ENCODE measurements around the gene CEP164.
A peak's percentile ranks its signal among the peaks of the same experiment; 100 is the strongest.
"Not testable (repeated sequence)": the region's sequence is repeated elsewhere in the genome, so short reads cannot be mapped to it uniquely, and the experiment has no call there.

Gene CEP164

DNA sequence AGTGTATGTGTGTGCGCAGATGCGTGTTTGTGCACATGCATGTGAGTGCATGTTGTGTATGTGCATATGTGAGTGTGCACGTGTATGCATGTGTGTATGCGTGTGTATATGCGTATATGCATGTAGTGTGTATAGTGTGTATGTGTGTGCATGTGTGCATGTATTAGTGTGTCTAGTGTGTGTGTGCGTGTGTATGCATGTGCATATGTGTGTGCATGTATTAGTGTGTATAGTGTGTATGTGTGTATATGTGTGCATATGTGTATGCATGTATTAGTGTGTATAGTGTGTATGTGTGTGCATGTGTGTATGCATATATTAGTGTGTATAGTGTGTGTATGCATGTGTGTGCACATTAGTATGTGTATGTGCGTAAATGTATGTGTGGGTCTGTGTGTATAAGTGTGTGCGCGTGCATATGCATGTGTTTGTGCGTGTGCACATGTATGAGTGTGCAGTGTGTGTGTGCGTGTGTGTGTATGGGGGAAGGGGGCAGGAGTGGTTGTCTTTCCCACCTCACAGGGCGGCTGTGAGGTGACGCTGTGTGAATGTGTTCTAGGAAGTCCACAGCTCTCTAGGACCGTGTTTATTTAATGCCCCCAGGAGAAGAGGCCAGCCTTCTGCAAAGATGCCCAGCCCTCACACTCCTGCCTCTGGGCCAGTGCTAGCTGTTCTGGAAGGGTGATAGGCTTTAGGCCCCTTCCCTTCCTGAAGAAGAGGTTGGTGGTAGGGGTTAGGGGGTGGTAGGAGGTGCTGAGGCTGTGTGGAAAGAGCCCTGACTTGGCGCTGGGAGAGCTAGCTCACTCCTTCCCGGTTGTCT, 114.6 kb downstream of the CEP164 start:
- DNase-seq (ENCODE audit: low spot score): no peak

DNA sequence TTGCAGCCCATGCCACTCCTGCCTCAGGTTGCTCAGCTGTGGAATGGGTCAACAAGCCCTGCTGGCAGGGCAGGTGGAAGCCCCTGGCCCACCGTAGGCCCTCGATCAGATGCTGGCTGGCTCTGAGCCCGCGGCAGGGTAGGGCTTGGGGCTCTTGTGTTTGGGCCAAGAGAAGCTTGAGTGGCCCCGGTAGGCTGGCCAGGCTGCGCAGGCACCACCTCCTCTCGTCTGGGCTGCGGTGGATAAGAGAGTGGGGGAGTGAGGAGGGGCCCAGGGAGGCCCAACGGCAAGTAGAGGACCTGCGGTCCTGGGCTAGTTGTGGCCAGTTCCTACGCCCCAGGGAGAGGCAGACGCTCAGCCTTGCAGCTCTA, 115.2 kb downstream of the CEP164 start:
- DNase-seq (ENCODE audit: low spot score): no peak

DNA sequence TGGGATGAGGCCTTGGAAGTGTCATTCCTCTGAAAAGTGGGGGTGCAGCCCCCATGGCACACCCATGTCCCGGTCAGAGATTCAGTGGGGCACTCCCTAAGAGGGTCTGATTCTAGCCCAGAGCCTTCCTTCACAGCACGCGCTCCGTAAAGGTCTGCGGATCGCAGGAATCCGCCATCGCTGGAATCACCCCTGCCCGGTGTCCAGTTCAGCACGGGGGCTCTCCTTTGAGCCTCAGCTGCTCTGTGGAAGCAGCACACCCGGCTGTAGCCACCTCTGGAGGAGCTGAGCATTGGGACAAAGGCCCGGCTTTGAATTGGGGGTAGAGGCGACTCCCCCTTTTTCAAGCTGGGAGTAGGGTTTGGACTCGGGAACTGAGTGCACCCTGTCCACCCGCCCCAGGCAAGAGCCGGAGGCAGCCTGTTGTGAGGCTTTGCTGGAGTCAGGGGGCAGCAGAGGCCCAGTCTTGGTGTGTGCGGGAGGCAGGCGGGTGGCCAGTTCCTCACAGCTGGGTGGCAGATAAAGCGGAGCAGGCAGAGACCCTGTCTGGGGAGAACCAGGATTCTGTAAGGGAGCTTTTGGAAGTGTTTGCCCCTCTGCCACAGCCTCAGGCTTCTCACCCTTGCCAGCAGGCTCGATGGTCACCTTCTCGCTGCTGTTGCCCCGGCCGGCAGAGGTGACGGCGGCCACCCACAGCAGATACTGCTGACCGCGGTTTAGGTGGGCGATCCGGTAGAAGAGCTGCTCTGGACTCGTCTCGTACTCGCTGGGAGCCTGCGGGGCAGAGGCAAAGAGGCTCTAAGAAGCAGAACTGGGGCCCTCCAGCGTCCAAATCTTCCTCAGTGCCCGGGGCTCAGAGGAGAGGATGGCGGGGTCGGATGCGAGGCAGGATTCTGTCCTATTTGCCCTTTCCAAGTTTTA, 115.9 kb downstream of the CEP164 start:
- peak; percentile 64 for DNase-seq (ENCODE audit: low spot score)

DNA sequence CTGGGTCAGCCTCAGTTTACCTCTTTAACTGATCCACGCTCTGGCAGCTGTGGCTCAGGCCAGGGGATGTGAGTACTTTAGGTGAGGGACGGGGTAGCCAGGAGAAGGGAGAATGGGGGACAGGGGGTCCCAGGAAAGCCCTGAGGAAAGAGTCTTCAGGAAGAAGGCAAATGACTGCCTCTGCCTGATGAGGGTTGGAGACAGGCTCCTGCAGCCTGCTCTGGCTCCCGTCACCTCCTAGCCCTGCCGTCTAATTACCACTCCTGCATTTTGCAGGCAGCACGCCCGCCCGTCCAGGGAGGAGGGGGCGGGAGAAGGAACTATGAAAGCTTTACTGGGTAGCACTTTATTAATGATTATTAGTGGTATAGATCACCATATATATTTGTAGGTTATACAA, 116.6 kb downstream of the CEP164 start:
- no peak for DNase-seq (ENCODE audit: low spot score)

DNA sequence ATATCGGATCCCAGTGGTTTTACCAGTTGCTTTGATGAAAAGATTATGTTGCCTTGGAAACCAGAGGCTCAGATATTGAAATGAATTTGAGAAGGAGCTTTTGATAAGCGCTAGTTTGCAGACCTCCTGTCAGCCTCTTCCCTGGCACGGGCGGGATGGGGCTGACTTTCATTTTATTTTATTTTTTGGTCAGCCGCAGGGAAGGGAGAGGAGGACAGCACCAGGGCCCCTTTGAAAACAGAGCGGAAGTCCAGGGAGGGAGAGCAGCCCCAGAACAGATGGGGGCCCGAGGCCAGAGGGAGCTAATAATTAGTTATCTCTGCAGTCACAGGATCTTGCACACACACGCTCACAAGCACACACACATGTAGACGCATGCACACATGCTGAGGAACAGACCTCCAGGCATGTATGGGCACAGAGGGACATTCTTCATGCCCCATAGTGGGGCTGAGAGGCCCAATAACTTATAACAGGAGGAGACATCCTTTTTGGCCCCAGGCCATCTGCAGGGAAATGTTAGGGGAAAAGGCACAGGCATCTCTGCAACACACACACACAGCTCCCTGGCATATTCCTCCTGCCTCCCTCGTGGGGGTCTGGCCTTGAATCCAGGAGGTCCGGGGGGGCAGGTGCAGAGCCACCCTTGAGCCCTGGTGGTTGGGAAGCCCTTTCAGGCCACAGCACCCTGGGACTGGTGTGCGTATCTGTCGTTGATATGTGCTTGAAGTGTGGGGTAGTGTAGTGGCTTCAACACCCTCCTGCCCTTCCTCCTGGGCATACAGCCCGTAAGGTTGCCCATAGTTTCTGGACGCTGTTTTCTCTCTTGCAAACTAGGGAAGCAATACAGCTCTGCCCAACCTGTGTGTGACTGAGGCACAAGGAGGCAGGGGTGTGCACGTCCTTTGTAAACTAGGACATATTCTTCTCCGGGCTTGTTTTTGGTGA, 117.3 kb downstream of the CEP164 start:
- DNase-seq (ENCODE audit: low spot score): no peak

GRCh38 chr11:117449111-117449693, 121.5 kb downstream of the CEP164 start:
- DNase-seq (ENCODE audit: low spot score): no peak

- no peak for DNase-seq (ENCODE audit: low spot score)
Observed at GRCh38 chr11:117453886-117454563, 126.4 kb downstream of the CEP164 start.

- no peak for DNase-seq (ENCODE audit: low spot score)
Observed at GRCh38 chr11:117454564-117454917, 126.9 kb downstream of the CEP164 start.

- DNase-seq (ENCODE audit: low spot score): no peak
Observed at GRCh38 chr11:117456027-117456720, 128.5 kb downstream of the CEP164 start.

GRCh38 chr11:117456721-117457029, 129.0 kb downstream of the CEP164 start:
- not testable (repeated sequence) for DNase-seq (ENCODE audit: low spot score)

DNA sequence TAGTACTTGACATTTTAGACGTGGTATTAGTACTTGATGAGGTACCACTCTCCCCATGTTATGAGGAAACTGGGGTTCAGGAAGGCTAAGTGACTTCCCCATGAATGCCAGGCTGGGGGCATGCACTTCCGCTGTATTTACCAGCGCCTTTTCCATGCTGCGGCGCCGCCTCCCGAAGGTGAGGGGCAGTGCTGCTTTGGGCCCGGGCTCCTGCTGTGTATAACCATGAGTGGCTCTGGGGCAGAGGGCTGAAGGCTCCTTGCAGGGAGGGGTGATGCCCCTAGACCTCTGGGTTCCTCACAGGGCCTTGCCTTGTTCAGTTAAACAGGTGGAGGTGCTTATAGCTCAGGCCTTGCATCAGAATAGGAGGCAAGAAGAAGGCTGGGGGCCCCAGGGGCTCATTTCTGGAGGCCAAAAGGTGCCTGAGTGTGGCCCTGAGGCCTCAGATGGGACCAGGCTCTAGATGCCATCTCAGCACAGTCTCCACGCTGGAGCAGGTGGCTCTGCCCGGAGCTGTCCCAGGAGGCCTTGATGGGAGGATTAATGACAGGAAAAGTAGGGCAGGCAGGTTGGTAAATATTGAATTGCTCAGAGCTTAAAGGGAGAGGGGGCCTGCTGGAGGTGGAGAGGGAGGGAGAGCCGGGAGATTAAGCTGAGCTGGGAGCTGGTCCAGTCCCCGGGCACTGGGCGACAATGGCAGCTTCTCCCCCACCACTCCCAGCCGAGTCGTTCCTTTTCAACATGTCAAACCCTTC, 129.6 kb downstream of the CEP164 start:
- DNase-seq (ENCODE audit: low spot score): no peak

- no peak for DNase-seq (ENCODE audit: low spot score)
Observed at GRCh38 chr11:117457835-117458234, 130.2 kb downstream of the CEP164 start.

GRCh38 chr11:117458275-117459122, 130.8 kb downstream of the CEP164 start:
- no peak for DNase-seq (ENCODE audit: low spot score)

DNA sequence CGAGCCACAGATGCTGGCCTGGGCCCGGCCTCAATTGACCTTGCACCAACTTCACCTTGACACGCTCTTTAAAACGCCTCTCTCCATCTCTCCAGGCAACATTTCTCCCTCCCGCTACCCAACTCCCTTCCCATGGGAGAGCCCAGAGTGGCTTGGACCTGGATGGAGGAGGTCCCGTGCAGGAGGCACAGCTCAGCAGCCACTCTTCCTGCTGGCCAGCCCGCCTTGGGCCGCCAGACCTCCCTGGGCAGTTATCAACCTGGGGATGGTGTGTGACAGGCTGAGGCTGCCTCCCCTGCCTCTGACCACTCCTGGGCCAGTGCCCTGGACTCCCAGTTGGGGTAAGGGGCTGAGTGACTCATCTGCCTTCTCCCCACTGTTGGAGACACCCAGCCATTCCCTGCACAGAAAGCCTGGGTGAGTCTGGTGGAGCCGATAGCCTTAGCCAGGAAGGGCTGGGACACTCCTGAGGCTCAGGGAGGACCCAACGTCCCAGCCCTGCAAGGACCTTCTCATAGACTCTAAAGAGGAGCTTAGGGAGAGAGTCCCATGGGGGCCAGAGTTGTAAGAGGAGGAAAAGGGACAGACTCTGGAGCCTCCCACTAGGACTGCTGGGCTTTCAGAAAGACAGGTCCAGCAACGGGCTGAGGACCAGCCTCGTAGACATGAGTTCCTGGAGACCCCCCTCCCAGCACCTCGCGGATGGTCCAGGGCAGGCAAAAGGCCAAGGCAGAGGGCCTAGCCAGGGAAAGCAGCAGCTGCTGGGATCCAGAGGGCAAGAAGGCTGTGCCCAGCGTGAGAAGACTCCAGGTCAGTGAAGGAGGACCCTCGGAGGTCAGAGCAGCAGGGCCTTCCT, 131.7 kb downstream of the CEP164 start:
- DNase-seq (ENCODE audit: low spot score): no peak

GRCh38 chr11:117459979-117460300, 132.3 kb downstream of the CEP164 start:
- no peak for DNase-seq (ENCODE audit: low spot score)

DNA sequence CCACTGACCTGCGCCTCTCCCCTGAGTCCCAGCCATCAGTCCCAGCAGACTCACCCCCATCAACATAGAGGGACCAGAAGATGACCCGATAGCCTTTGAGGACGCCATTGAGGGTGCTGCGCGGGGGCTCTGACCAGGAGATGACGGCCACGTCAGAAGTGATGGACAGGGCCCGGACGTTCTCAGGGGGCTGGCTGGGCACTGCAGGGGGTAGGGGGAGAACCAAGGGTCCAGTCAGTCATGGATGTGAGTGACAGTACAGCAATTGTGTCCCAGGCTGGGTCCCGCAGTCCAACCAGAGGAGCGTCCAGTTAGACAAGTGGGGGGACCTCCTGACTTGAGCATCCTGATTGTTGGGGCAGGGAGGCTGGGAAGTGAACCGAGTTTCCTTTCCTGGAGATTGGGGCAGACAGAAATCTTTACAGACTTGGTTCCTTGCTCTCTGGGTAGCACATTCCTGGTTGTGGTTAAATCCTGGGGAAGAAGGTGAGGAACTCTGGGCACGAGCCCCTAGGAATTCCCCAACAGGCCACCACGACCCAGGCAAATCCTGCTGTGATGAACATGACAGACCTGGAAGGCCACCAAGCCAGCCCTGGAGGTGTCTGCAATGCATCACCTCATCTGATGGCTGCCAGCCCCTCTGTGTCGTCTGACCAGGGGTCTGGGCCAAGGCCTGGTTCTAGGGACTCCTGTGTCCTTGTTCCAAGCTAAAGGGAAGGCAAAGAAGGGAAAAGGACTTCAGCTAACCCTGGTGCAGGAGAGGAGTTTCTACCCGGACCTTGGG, 133.9 kb downstream of the CEP164 start:
- no peak for DNase-seq (ENCODE audit: low spot score)

DNA sequence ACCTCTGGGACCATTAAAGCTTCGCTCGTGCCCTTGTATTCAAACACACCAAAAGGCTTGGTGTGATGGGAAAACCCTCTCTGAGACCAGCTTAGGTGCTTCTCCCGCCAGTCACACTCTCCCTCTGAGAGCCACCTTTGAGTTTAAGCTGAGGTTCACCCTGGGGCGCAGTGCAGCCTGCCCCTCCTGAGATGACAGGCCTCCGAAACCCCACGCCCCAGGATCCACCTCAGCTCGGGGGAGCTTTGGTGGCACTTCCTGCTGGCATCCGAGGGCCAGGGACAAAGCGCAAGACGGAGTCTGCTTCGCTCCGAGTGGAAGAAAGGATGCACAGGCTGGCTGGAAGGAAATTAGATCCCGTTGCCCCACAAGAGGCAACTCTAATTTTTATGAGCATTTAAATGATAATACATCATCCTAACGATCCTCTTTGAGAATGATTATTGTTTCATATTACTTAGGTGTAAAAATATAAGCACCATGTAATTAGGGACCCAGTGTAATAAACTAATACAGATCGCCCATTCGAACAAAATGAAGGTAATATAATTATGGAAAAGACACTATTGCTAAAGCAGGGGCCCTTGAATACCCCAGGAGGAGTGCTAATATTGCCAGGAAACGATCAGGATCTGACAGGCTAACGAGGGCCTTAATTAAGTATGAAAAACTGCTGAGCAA, 134.7 kb downstream of the CEP164 start:
- no peak for DNase-seq (ENCODE audit: low spot score)
